GM18517 (cell line): ENCODE measurements around the gene SLCO3A1.

Experiments
- ATAC-seq: cut with Tn5 transposase; IDR thresholded peaks from one replicate; pipeline ENCODE4 v1.9.1; 2021; ENCODE audit warnings: mild to moderate bottlenecking, moderate library complexity; ENCODE audit not compliant: unreplicated experiment

The SLCO3A1 gene

GRCh38 chr15:91936927-91937326 lies 83.4 kb downstream of the SLCO3A1 start:
- no peak for ATAC-seq

GRCh38 chr15:91938136-91938535 lies 84.6 kb downstream of the SLCO3A1 start:
- no peak for ATAC-seq

DNA sequence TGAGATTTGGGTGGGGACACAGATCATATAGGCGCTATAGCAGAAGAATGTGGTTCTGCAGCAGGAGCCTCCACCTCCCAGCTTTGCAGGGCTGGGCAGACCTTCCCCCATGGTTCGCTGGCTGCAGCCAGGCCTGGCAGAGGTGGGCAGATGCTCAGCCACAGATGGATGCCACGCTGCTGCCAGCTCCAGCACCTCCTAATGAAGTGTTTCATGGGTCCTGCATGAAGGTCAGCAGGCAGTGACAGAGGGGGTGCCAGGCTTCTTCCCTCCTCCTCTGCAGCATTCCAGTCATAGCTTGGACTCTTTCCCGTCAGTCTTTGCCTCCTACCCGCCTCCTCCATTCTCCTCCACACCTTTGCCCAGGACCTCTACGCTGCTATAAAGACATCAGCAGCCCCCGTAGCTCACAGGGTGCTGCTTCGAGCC lies 85.9 kb downstream of the SLCO3A1 start:
- ATAC-seq = no peak

DNA sequence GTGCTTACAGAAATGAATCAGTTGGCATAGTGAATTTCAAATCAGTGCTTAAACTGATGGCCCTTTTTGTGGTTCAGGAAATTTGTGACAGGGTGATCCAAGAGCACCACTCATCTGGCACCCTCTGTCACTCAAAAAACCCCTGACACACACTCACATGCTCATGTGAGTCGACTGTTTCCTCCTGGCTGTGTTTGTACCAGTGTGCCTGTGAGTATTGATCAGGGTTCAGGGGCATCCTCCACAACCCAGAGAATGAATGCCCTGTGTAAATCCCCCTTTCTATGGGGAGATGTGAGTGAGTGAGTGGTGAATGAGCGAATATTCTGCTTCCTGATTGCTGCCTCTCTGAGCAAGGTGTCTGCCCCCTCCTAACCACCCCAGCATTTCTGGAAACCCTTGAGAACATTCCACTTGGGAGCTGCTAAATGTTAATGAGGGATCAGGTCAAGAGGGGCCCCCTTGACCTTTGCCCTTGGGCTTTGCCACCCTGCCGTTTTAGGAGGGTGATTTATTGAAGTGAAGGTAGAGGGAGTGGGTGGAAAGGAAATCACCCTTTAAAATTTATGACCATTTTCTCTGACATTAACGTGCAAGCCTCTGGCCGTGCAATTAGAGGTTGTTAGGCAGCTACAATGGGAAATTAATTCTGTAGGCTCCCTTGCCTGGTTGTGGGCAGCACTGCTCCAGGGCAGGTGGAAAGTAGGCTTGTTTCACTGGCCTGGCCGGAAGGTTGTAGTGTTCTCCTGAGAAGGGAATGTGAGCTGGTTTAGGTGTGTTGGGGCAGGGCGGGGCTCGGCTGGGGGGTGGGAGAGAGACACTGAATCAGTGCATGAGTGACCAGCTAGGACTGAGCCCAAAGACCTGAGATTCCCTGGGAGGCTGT lies 87.2 kb downstream of the SLCO3A1 start:
- ATAC-seq = no peak

DNA sequence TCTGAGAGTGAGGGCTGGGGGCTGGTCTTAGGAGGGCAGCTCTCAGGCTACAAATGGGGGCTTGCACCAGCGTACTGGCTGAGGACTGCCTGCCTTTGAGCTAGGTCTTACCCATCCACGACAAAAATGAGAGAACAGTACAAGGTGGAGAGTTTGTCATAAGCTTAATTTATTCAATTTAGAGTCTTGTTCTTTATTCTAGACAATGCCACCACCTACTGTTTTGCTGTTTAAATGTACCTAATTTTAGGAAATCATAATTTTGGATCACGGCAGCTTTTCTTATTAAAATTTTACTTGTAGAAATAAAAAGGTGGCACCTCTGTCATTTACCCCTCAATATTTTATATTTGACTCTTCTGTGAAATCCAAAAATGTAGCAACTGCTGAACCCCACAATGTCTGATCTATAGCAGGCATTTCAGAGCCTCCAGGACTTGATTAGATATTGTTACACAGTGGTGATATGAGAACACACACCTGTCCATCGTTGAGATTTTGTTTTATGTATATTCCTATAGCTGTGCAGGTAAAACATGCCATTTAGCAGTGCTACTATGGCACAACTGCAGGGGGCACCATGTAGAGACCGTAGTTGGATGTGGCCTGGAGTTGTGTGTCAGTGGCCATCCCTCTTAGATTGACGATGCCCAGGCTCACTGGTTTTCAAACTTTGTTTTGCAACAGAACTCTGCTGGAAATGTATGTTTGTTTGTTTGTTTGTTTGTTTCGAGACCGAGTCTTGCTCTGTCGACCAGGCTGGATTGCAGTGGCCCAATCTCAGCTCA lies 88.6 kb downstream of the SLCO3A1 start:
- no peak for ATAC-seq

- no peak for ATAC-seq
Observed at GRCh38 chr15:91942720-91943394, 89.3 kb downstream of the SLCO3A1 start.

DNA sequence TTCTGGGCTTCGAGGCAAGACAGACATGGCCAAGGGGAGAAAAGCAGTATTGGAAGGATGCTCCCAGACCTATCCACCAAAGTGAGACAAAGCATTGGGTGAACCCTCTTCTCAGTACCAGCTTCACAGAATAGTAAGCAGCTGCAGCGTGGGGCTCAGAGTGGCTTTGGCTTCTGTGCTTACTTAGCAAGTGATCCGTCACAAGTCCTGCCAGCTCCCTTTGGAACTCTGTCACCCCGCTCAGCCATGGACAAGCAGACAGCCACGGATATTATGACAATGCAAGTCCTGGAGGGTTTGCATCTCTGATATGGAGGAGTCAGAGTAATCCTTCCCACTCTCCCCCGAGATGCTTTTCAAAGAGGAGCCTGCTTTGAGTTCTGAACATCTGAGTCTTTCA lies 90.8 kb downstream of the SLCO3A1 start:
- no peak for ATAC-seq

GRCh38 chr15:91945385-91945784 lies 91.9 kb downstream of the SLCO3A1 start:
- ATAC-seq = no peak

GRCh38 chr15:91946075-91946474 lies 92.6 kb downstream of the SLCO3A1 start:
- no peak for ATAC-seq

GRCh38 chr15:91946581-91947292 lies 93.2 kb downstream of the SLCO3A1 start:
- no peak for ATAC-seq

DNA sequence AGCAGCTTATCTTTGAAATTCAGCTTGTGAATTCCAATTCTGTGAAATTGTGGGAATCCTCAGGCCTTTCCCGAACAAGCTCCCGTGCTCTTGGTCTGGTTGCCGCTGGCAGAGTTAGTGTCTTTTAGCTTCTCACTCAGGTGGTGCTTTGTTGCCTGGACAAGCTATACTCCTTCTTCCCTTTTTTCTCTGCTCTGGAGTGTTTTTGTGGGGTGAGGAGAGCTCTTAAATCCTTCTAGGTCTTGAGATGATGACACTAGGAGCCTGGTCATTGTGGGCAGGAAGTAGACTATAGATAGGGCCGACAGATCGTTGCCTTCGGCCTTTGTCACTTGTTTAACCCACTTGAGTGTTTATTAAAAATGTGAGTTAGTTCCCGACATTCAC lies 93.8 kb downstream of the SLCO3A1 start:
- ATAC-seq = no peak

- no peak for ATAC-seq
Observed at GRCh38 chr15:91947683-91948608, 94.4 kb downstream of the SLCO3A1 start.

GRCh38 chr15:91949361-91949760 lies 95.9 kb downstream of the SLCO3A1 start:
- no peak for ATAC-seq

DNA sequence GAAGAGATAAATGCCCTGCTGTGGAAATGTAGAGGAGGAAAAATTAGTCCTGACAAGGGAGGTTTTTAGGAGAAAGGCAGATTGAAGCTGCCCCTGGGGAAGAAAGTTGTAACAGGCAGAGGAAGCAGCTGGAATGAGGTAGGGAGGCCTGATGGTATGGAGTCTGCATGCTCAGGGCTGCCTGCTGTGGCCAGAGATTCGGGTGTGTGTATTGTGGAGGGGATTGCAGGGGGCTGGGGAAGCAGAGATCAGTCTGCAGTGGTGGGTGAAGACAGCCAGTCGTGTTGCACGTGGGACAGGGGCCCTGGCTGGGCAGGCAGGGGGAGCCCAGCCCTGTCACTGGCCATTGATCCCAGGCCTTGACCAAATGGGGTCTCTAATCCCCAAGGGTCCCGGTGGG lies 96.5 kb downstream of the SLCO3A1 start:
- ATAC-seq = no peak

DNA sequence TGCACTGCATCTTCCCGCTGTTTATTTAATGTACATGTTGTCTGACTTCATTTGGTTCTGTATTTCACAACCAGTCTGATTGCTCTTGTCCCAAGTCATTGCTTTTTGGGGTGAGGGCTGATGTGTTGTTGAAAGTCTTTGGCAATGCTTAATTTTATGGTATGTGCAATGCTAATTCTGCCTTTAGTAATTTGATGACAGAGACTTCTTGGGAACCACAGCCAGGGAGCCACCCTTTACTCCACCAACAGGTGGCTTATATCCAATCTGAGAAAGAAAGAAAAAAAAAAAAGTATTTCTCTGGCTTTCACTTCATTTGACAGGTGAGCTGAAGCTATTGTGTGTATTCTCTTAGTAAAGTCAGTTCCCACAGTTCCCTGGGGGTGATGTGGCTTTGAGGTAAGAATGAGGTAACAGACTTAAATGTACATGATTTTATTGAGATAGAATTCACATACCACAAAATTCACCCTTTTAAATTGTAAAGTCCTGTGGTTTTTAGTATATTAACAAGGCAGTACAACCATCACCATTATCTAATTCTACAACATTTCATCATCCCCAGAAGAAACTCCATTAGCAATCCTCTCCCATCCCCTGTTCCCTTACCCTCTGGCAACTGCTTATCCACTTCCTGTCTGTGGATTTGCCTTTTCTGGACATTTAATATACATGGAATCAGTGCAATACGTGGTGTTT lies 97.3 kb downstream of the SLCO3A1 start:
- ATAC-seq = no peak

DNA sequence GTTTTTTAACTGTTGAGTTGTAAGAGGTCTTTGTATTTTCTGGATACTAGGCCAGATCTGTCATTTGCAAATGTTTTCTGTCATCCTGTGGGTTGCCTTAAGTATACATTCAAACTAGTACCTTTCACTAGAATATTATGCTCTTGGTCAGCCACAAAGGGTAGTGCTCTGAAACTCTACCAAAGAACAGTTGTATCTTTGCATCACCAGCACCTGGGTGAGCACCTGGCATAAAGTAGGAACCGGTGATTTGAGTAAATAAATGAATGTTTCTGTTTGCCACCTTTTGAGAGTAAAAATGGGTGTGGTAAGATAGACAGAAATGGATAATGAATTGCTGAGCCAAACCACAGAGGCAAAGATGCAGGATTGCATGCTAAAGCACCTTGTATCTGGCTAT lies 98.7 kb downstream of the SLCO3A1 start:
- ATAC-seq = no peak

GRCh38 chr15:91953432-91953831 lies 99.9 kb downstream of the SLCO3A1 start:
- no peak for ATAC-seq

DNA sequence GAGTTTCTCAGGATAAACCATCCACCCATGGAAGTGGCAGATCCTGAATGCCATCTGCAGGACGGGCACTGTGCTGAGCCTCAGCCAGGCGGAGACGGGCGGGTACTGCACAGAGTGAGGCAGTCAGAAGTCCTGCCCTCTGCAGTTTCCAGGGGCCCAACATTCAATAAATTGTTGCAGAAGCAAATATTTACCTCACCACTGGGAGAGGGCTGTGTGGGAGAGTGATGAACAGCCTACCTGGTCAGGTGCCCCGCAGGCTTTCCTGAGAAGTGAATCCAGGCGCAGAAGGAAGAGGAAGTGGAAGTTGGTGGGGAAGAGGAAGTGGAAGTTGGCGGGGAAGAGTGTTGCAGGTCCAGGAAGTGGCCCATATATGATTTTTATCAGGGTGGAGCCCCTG lies 100.8 kb downstream of the SLCO3A1 start:
- no peak for ATAC-seq

- no peak for ATAC-seq
Observed at GRCh38 chr15:91956026-91956723, 102.7 kb downstream of the SLCO3A1 start.
